Caco-2 (cell line): ENCODE measurements around the gene SURF2. TPM values are rescaled to one million over a fixed set of nuclear protein-coding genes. Genes with fewer than 3 reads are reported as not detected.

Experiments used
- BruUV-seq: library from RNA; stranded (reverse); fragments of 400-500 nt; replicated peaks from 2 replicates; lab custom pipeline; 2021; lab: Mats Ljungman, UMichigan
- CTCF ChIA-PET: fragments of 300-600 bp; sonication (Branson Sonifier 250); formaldehyde crosslinking; loops from one replicate; lab custom pipeline; 2022; ENCODE audit warnings: antibody characterized with exemption; lab: Charles Lee
- POLR2A ChIA-PET: fragments of 300-600 bp; sonication (Branson Sonifier 250); formaldehyde crosslinking; loops from one replicate; lab custom pipeline; 2022; ENCODE audit warnings: antibody characterized with exemption; lab: Charles Lee
- DNase-seq, 2 experiments: peaks; one replicate each; pipeline versions ENCODE4 v3.0.0 to v3.0.0-alpha.2; 2020 to 2022
- H3K27me3 ChIP-seq: replicated peaks from 2 replicates; pipeline ENCODE4 v1.6.0; 2011; ENCODE audit warnings: low read length; ENCODE audit not compliant: control insufficient read depth, insufficient read depth
- H3K36me3 ChIP-seq: 2 replicates; pipeline ENCODE4 v1.5.1; 2011; ENCODE audit warnings: low read length; ENCODE audit not compliant: control insufficient read depth, insufficient read depth
- H3K4me1 ChIP-seq: fragments of 250-450 bp; sonication (Bioruptor Pico); 2 replicates; pipeline ENCODE4 v1.5.1; 2020; ENCODE audit warnings: mild to moderate bottlenecking
- H3K4me3 ChIP-seq: 2 replicates; pipeline ENCODE4 v1.5.1; 2011; ENCODE audit warnings: low read depth, mild to moderate bottlenecking, control low read depth, low read length
- H3K9me3 ChIP-seq: fragments of 250-450 bp; sonication (Bioruptor Pico); 2 replicates; pipeline ENCODE4 v1.5.1; 2020; ENCODE audit warnings: mild to moderate bottlenecking, moderate library complexity
- H3K27ac Mint-ChIP-seq: one replicate; pipeline ENCODE4 v1.8.0; 2022; ENCODE audit warnings: mixed read lengths; ENCODE audit not compliant: unreplicated experiment
- H3K27me3 Mint-ChIP-seq: one replicate; pipeline ENCODE4 v1.8.0; 2022; ENCODE audit warnings: mixed read lengths; ENCODE audit not compliant: insufficient read depth, unreplicated experiment
- H3K36me3 Mint-ChIP-seq: one replicate; pipeline ENCODE4 v1.8.0; 2022; ENCODE audit warnings: mild to moderate bottlenecking, mixed read lengths; ENCODE audit not compliant: insufficient read depth, unreplicated experiment
- H3K4me1 Mint-ChIP-seq: one replicate; pipeline ENCODE4 v1.8.0; 2022; ENCODE audit warnings: low read depth, mixed read lengths; ENCODE audit not compliant: unreplicated experiment
- H3K4me3 Mint-ChIP-seq: one replicate; pipeline ENCODE4 v1.8.0; 2022; ENCODE audit warnings: mild to moderate bottlenecking, moderate library complexity, mixed read lengths; ENCODE audit not compliant: unreplicated experiment
- H3K9me3 Mint-ChIP-seq: one replicate; pipeline ENCODE4 v1.8.0; 2022; ENCODE audit warnings: mixed read lengths; ENCODE audit not compliant: unreplicated experiment
- CTCF ChIP-seq, 2 experiments: fragments of 200-600 bp in 1 of 2; IDR thresholded peaks; 1 replicate in 1 of 2; 2 replicates in 1 of 2; pipeline versions ENCODE4 v1.5.1 to v1.8.0; 2011 to 2022; ENCODE audit warnings: antibody characterized with exemption in 1 of 2, control low read depth in 1 of 2, inconsistent platforms in 1 of 2, low read depth in 1 of 2, low read length in 1 of 2, mild to moderate bottlenecking in 1 of 2, moderate library complexity in 1 of 2; ENCODE audit not compliant: insufficient read depth in 1 of 2, severe bottlenecking in 1 of 2, unreplicated experiment in 1 of 2
- intact Hi-C: fragments of 100-400 bp; cut with micrococcal nuclease; formaldehyde crosslinking; loops from one replicate; pipeline ENCODE4 v1.10.0; 2022; ENCODE audit not compliant: unreplicated experiment
- total RNA-seq: library from RNA; stranded (reverse); gene quantifications from 2 replicates; pipeline ENCODE4 v1.2.3, GENCODE V29; 2022

Gene SURF2
- total RNA-seq, 1 experiment from 2014 or later: 34.4 TPM

- Mint-ChIP-seq H3K27me3 (no peaks in the 10 kb centered on the region), H3K4me1 (no peaks in the 10 kb centered on the region), H3K9me3 (no peaks in the 10 kb centered on the region), H3K27ac (no peak overlapping the region), H3K4me3 (no peak overlapping the region), H3K36me3 (peaks cover 94% of the 10 kb centered on the region)
- BruUV-seq: no TSS peak
- Histone ChIP-seq H3K9me3 (no peaks in the 10 kb centered on the region), H3K27me3 (no peaks in the 10 kb centered on the region), H3K4me1 (peaks cover 19% of the 10 kb centered on the region), H3K36me3 (peaks cover 16% of the 10 kb centered on the region), H3K4me3 (no peak overlapping the region)
- no peak for TF ChIP-seq CTCF (IDR thresholded peaks at IDR 0.05; ENCODE audit: insufficient read depth in 1 of 2, low read depth in 1 of 2, low read length in 1 of 2, severe bottlenecking in 1 of 2, unreplicated experiment in 1 of 2)
- CTCF ChIA-PET: no interaction called here
- POLR2A ChIA-PET: interaction anchor here (0.6 to 1.3 kb wide), 3 partner anchors 14 to 107 kb away, joined by 4 to 5 read pairs (median 4); partner anchors contain the start of genes CACFD1 and SURF6
- intact Hi-C loops: no loop called here
- DNase-seq: no peak
Measured at GRCh38 chr9:133352635-133353340, 3.6 kb upstream of the SURF2 start.

GRCh38 chr9:133353548-133353947 is 2.8 kb upstream of the SURF2 start:
- H3K4me3 Mint-ChIP-seq: no peak overlapping the region
- POLR2A ChIA-PET: interaction anchor here (0.6 to 1.3 kb wide), 3 partner anchors 13 to 106 kb away, joined by 4 to 5 read pairs (median 4); partner anchors contain the start of genes CACFD1 and SURF6
- no peak overlapping the region for H3K27ac Mint-ChIP-seq
- no peaks in the 10 kb centered on the region for H3K9me3 ChIP-seq
- peaks cover 19% of the 10 kb centered on the region for H3K4me1 ChIP-seq
- no peaks in the 10 kb centered on the region for H3K9me3 Mint-ChIP-seq
- H3K4me3 ChIP-seq: no peak overlapping the region
- H3K36me3 ChIP-seq: peaks cover 16% of the 10 kb centered on the region
- no peaks in the 10 kb centered on the region for H3K27me3 Mint-ChIP-seq
- peaks cover 6% of the 10 kb centered on the region for H3K4me1 Mint-ChIP-seq
- peaks cover 94% of the 10 kb centered on the region for H3K36me3 Mint-ChIP-seq
- no peaks in the 10 kb centered on the region for H3K27me3 ChIP-seq
- intact Hi-C loops: no loop called here
- no peak for TF ChIP-seq CTCF (IDR thresholded peaks at IDR 0.05; ENCODE audit: insufficient read depth in 1 of 2, low read depth in 1 of 2, low read length in 1 of 2, severe bottlenecking in 1 of 2, unreplicated experiment in 1 of 2)
- BruUV-seq: no TSS peak
- DNase-seq: no peak
- CTCF ChIA-PET: no interaction called here

- intact Hi-C loops: no loop called here
- H3K36me3 ChIP-seq: peaks cover 13% of the 10 kb centered on the region
- POLR2A ChIA-PET: no interaction called here
- no TSS peak for BruUV-seq
- no peaks in the 10 kb centered on the region for H3K9me3 ChIP-seq
- CTCF ChIA-PET: no interaction called here
- DNase-seq: no peak
- TF ChIP-seq CTCF (IDR thresholded peaks at IDR 0.05; ENCODE audit: insufficient read depth in 1 of 2, low read depth in 1 of 2, low read length in 1 of 2, severe bottlenecking in 1 of 2, unreplicated experiment in 1 of 2): no peak
- H3K27me3 ChIP-seq: no peaks in the 10 kb centered on the region
- peaks cover 15% of the 10 kb centered on the region for H3K4me1 ChIP-seq
- Mint-ChIP-seq H3K4me3 (peak overlapping the region; percentile 86), H3K27me3 (no peaks in the 10 kb centered on the region), H3K27ac (no peak overlapping the region), H3K36me3 (peaks cover 94% of the 10 kb centered on the region), H3K4me1 (peaks cover 13% of the 10 kb centered on the region), H3K9me3 (no peaks in the 10 kb centered on the region)
- no peak overlapping the region for H3K4me3 ChIP-seq
Measured at GRCh38 chr9:133354766-133355165, 1.6 kb upstream of the SURF2 start.
